GM18867 (cell line): ENCODE data around the gene LONP1.

Experiments
- ATAC-seq: cut with Tn5 transposase; IDR thresholded peaks from one replicate; pipeline ENCODE4 v1.9.1; 2021; ENCODE audit warnings: mild to moderate bottlenecking, moderate library complexity; ENCODE audit not compliant: unreplicated experiment

The LONP1 gene

DNA sequence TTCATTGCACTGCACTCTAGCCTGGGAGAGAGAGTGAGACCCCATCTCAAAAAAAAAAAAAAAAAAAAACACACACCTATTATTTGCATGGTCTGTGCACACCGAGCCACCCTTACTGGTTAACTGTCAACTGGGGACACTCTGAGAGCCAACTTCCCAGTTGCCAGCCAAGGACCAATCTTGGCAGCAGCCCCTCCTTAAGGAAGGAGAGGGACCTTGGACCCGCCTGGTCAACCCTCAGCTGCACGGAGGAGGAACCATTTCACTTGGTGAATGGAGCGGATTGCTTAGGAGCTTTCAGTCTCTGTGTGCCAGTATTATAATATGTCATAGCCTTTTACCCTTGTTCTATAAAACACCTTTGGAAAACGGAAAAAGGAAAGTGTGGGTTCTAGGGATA, 64.5 kb downstream of the LONP1 start:
- no peak for ATAC-seq

- no peak for ATAC-seq
Observed at GRCh38 chr19:5654931-5655330, 65.0 kb downstream of the LONP1 start.

DNA sequence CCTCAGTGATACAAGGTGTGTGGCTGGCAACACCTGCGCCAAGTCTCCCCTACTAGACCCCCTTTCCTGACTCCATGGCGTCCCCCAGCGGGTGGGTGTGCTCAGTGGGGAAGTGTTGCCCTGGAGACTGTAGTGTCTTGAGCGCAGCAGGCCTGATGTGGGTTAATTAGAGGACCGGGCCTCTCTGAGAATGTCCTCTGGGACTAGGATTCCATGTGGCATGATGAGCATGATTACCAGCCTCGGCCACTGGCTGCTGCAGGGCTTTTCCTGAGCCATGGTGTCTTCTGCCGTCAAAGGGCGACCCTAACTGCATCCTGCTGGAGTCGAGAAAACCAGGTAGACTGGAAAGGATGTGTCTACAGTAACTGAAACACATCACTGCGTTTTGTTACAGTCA, 67.7 kb downstream of the LONP1 start:
- ATAC-seq, result no peak

DNA sequence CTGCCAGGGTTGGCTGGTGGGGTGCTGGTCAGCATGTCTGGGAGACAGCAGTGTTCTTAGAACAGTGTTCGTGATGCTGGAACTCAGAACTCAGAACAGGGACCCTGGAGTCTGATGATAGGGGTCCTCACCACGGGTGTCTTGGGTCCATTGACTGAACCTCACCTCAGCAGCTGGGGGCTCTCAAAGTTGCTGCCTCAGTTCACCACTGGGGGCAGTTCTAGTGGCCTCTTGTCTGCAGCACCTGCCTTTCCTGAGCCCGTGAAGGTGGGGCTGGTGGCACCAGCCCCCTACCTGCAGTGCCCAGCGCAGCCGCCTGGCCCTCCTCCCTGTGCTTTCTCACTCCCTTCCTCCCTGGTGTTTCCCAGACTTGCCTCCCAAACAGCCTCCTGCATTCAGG, 68.6 kb downstream of the LONP1 start:
- no peak for ATAC-seq

DNA sequence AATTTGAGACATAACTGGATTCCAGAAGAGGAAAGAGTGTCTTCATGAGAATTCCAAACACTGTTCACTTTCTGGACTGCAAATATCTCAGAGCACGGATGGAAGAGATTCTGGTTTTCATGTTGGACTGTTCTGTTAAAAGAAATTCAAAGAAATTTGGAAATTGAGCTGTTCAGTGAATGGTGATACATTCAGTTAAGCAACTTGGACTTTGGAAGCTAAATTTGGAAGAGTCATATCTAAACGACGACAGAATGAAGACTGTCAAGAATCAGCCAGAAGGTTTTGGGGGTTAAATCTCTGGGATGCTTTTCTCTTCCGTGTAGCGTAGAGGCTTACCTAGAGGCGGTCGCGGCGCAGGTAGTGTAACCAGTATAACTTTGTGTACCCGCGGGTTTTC, 71.5 kb downstream of the LONP1 start:
- no peak for ATAC-seq

- ATAC-seq, result no peak
Observed at GRCh38 chr19:5646703-5647102, 73.2 kb downstream of the LONP1 start.

- ATAC-seq, result no peak
Observed at GRCh38 chr19:5645409-5645808, 74.5 kb downstream of the LONP1 start.

DNA sequence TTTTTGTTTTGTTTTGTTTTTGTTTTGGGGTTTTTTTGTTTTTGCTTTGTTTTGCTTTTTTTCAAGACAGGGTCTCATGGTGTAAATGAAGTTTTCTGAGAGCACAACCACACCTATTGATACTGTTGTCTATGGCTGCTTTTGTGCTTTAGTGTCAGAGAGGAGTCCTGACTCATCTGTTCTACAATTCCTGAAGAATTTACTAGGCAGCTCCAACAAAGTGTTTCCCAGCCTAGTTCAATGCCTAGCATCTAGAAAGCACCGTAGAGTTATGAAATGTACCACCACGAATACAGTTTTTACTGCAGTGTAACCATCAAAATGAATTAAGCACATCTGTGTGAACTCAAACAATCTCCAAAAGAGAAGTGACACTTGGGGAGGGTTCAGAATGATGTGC, 75.9 kb downstream of the LONP1 start:
- no peak for ATAC-seq

DNA sequence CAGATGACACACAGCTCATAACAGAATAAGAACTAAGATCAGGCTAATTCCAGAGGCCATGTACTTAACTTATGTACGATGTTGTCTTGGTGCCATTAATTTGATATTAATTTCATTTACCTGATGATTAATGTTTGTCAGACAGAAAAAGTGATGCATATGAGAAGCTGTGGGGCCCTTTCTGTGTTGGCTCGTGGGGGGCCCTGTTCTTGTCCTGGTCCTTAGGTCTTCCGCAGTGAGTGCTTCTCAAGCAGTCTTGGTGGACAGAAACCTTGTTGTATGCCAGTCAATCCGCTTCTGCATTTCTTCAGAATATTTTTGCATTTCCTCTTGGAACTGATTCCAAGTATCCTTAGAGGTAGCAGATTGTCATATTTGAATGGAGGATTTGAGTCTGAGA, 76.9 kb downstream of the LONP1 start:
- ATAC-seq, result no peak

DNA sequence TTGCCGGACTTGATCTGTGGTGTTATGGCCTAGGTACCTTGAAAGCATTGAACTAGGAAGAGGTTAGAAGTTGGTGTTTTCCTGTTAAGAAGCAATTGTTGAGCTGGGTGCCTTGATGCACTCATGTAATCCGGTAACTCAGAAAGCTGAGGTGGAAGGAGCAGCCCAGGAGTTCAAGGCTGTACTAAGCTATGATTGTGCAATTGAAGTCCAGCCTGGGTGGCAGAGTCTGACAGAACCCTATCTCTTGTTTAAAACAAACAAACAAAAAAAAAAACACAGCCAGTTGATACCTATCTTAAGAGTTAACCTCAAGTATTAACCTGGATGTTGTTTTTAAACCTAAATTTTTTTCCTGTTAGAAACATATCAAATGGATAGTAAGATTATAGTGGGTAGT, 77.7 kb downstream of the LONP1 start:
- no peak for ATAC-seq
